IMR-90 (cell line): ENCODE measurements around the gene ZNF836. TPM values are rescaled to one million over a fixed set of nuclear protein-coding genes. Genes with fewer than 3 reads are reported as not detected.

ENCODE experiments used
- ATAC-seq: fragments of 200-7000 bp; cut with Tn5 transposase; 2 replicates; pipeline ENCODE4 v1.9.1; 2020; ENCODE audit warnings: low read depth, mild to moderate bottlenecking, moderate library complexity
- BruUV-seq: library from RNA; stranded (reverse); fragments of 400-500 nt; replicated peaks from 2 replicates; lab custom pipeline; 2021; lab: Mats Ljungman, UMichigan
- CTCF ChIA-PET: fragments of 300-600 bp; formaldehyde crosslinking; extraction: SDS; loops from one replicate; lab custom pipeline; 2021; ENCODE audit warnings: antibody characterized with exemption; lab: Yijun Ruan, JAX
- POLR2A ChIA-PET: fragments of 300-600 bp; sonication (Branson Sonifier 250); formaldehyde crosslinking; loops from one replicate; lab custom pipeline; 2022; ENCODE audit warnings: antibody characterized with exemption; ENCODE audit not compliant: unreplicated experiment; lab: Charles Lee
- DNase-seq: peaks from one replicate; pipeline ENCODE4 v3.0.0; 2013
- H2AFZ ChIP-seq: replicated peaks from 2 replicates; pipeline ENCODE3; 2013; ENCODE audit warnings: low read length, mild to moderate bottlenecking; ENCODE audit not compliant: poor library complexity
- H2AK5ac ChIP-seq: 2 replicates; pipeline ENCODE4 v1.6.1; 2013; ENCODE audit warnings: low read depth, low read length, inconsistent platforms
- H2AK9ac ChIP-seq: replicated peaks from 2 replicates; pipeline ENCODE3; 2013; ENCODE audit warnings: mild to moderate bottlenecking, low read depth, low read length, moderate library complexity; ENCODE audit not compliant: poor library complexity
- H2BK120ac ChIP-seq: 2 replicates; pipeline ENCODE4 v1.6.1; 2013; ENCODE audit warnings: low read depth, low read length, inconsistent platforms
- H2BK15ac ChIP-seq: 3 replicates; pipeline ENCODE4 v1.6.1; 2013; ENCODE audit warnings: low read depth, low read length, inconsistent platforms
- H2BK20ac ChIP-seq: 2 replicates; pipeline ENCODE4 v1.6.1; 2013; ENCODE audit warnings: low read depth, mild to moderate bottlenecking, inconsistent platforms, low read length, moderate library complexity
- H2BK5ac ChIP-seq: 2 replicates; pipeline ENCODE4 v1.6.1; 2013; ENCODE audit warnings: mild to moderate bottlenecking, low read depth, low read length, inconsistent platforms; ENCODE audit not compliant: poor library complexity, severe bottlenecking
- H3K14ac ChIP-seq: replicated peaks from 2 replicates; pipeline ENCODE4 v1.6.1; 2013; ENCODE audit warnings: low read depth, low read length, inconsistent platforms
- H3K18ac ChIP-seq: 2 replicates; pipeline ENCODE4 v1.6.1; 2013; ENCODE audit warnings: low read depth, low read length, control low read depth
- H3K23ac ChIP-seq: 2 replicates; pipeline ENCODE4 v1.6.1; 2013; ENCODE audit warnings: low read depth, low read length, inconsistent platforms
- H3K27ac ChIP-seq: 2 replicates; pipeline ENCODE4 v1.5.1; 2013; ENCODE audit warnings: mild to moderate bottlenecking, control low read depth, low read length; ENCODE audit not compliant: insufficient read depth
- H3K27me3 ChIP-seq: 2 replicates; pipeline ENCODE4 v1.6.1; 2013; ENCODE audit warnings: low read length; ENCODE audit not compliant: control insufficient read depth, insufficient read depth
- H3K36me3 ChIP-seq: 2 replicates; pipeline ENCODE4 v1.6.1; 2013; ENCODE audit warnings: low read length, mixed read lengths; ENCODE audit not compliant: control insufficient read depth, insufficient read depth
- H3K4ac ChIP-seq: 2 replicates; pipeline ENCODE4 v1.6.1; 2013; ENCODE audit warnings: low read depth, low read length, inconsistent platforms
- H3K4me1 ChIP-seq: 2 replicates; pipeline ENCODE4 v1.6.1; 2013; ENCODE audit warnings: low read length, mixed read lengths; ENCODE audit not compliant: control insufficient read depth, insufficient read depth
- H3K4me2 ChIP-seq: 2 replicates; pipeline ENCODE4 v1.6.1; 2013; ENCODE audit warnings: low read depth, mild to moderate bottlenecking, control low read depth, low read length, moderate library complexity
- H3K4me3 ChIP-seq: 2 replicates; pipeline ENCODE4 v1.5.1; 2013; ENCODE audit warnings: low read depth, mild to moderate bottlenecking, control low read depth, low read length, moderate library complexity; ENCODE audit not compliant: insufficient read depth
- H3K56ac ChIP-seq: 2 replicates; pipeline ENCODE4 v1.6.1; 2013; ENCODE audit warnings: low read length, inconsistent platforms; ENCODE audit not compliant: insufficient read depth; ENCODE audit errors: extremely low read depth
- H3K79me1 ChIP-seq, 2 experiments: 2 replicates each; pipeline ENCODE4 v1.6.1; 2013; ENCODE audit warnings: low read length in 2 of 2, inconsistent platforms in 1 of 2, low read depth in 1 of 2
- H3K9ac ChIP-seq: 2 replicates; pipeline ENCODE4 v1.6.1; 2013; ENCODE audit warnings: low read depth, low read length, control low read depth
- H3K9me1 ChIP-seq: 2 replicates; pipeline ENCODE4 v1.6.1; 2013; ENCODE audit warnings: low read length, inconsistent platforms; ENCODE audit not compliant: insufficient read depth
- H3K9me3 ChIP-seq: 2 replicates; pipeline ENCODE4 v1.6.1; 2013; ENCODE audit warnings: low read length; ENCODE audit not compliant: control insufficient read depth, insufficient read depth
- H4K20me1 ChIP-seq: 2 replicates; pipeline ENCODE4 v1.6.1; 2013; ENCODE audit warnings: low read length, inconsistent platforms; ENCODE audit not compliant: insufficient read depth
- H4K5ac ChIP-seq: 2 replicates; pipeline ENCODE4 v1.6.1; 2013; ENCODE audit warnings: mild to moderate bottlenecking, low read depth, low read length, control low read depth
- H4K8ac ChIP-seq, 2 experiments: 2 replicates each; pipeline ENCODE4 v1.6.1; 2013; ENCODE audit warnings: low read depth in 2 of 2, low read length in 2 of 2, control low read depth in 1 of 2, inconsistent platforms in 1 of 2
- H4K91ac ChIP-seq: 2 replicates; pipeline ENCODE4 v1.6.1; 2013; ENCODE audit warnings: low read depth, low read length, inconsistent platforms; ENCODE audit not compliant: insufficient read depth
- BHLHE40 ChIP-seq: fragments of 150-350 bp; IDR thresholded peaks from 2 replicates; pipeline ENCODE4 v1.6.1; 2016; ENCODE audit warnings: mild to moderate bottlenecking, low read depth, low read length
- MAZ ChIP-seq: IDR thresholded peaks from 2 replicates; pipeline ENCODE4 v1.6.1; 2012; ENCODE audit warnings: low read depth, mild to moderate bottlenecking, low read length, improper control_type of control experiment, moderate library complexity, borderline replicate concordance
- RFX5 ChIP-seq: IDR thresholded peaks from 2 replicates; pipeline ENCODE4 v1.8.0; 2012; ENCODE audit warnings: low read depth, mild to moderate bottlenecking, low read length, moderate library complexity
- WGBS, 2 experiments: methylation state at CpG; one replicate each; pipeline versions ENCODE4 v1.1.5 to v1.1.7; 2013; ENCODE audit warnings: missing lambda C conversion rate in 2 of 2; ENCODE audit not compliant: insufficient read length in 1 of 2; ENCODE audit errors: extremely low coverage in 2 of 2; 5-methylcytosine and 5-hydroxymethylcytosine counted together
- dilution Hi-C: fragments of 300-500 bp; cut with HindIII; formaldehyde crosslinking; loops from one replicate; pipeline ENCODE4 v1.14.3; 2018; ENCODE audit warnings: low sequenced_read_pairs; ENCODE audit not compliant: unreplicated experiment
- in situ Hi-C: fragments of 300-500 bp; cut with MboI; formaldehyde crosslinking; loops from 3 replicates; pipeline ENCODE4 v1.14.3; 2019; ENCODE audit warnings: low sequenced_read_pairs, inconsistent platforms, mixed read lengths
- intact Hi-C: fragments of 100-400 bp; cut with micrococcal nuclease; formaldehyde crosslinking; loops from 2 replicates; pipeline ENCODE4 v1.10.0; 2022
- polyA plus RNA-seq, 3 experiments: library from polyadenylated mRNA; depleted of rRNA; stranded (reverse); fragments of >200 nt; gene quantifications; 2 replicates each; pipeline ENCODE4 v1.2.3, GENCODE V29; 2012; ENCODE audit warnings: low replicate concordance in 1 of 3
- total RNA-seq: library from RNA; depleted of rRNA; stranded (reverse); fragments of >200 nt; gene quantifications from 2 replicates; pipeline ENCODE4 v1.2.3, GENCODE V29; 2012

ZNF836 gene
- total and polyA plus RNA-seq, 2 of the 4 experiments (the other 2 are of a cell fraction): 1.1 to 4.1 TPM

DNA sequence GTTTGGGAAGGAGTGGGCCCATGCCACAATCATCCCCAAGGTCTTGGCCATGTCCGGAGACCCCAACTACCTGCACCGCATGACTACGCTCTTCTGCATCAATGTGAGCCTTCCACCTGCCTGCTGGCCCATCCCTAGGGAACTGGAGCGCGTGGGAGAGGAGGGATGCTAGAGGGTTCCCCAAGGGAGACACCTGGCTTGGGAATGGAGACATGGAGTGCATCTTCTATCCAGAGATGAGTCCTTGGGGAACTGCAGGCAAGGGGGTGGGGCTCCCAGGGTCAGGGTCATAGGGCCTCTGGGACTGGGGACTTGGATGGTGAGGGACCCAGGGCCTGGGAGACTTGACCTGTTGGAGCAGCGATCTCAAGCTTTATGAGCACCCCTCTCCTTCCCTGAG, 49.6 kb upstream of the ZNF836 start:
- dilution Hi-C loops: no loop called here
- no peak overlapping the region for H3K9ac ChIP-seq
- POLR2A ChIA-PET: no interaction called here

More for the DNA sequence above, 49.6 kb upstream of the ZNF836 start:
- no peak overlapping the region for H3K27ac ChIP-seq
- H3K56ac ChIP-seq: no peak overlapping the region
- H3K4ac ChIP-seq: no peak overlapping the region
- intact Hi-C loops: no loop called here
- H3K14ac ChIP-seq: no peak overlapping the region
- H3K9me3 ChIP-seq: no peaks in the 10 kb centered on the region
- H3K36me3 ChIP-seq: peaks cover 74% of the 10 kb centered on the region
- no peak overlapping the region for H2AK5ac ChIP-seq
- H2AK9ac ChIP-seq: no peak overlapping the region
- H4K5ac ChIP-seq: no peak overlapping the region
- H2BK15ac ChIP-seq: no peak overlapping the region
- no peak overlapping the region for H2BK5ac ChIP-seq
- H3K4me2 ChIP-seq: no peak overlapping the region
- no peaks in the 10 kb centered on the region for H3K4me1 ChIP-seq
- H3K27me3 ChIP-seq: no peaks in the 10 kb centered on the region
- H4K91ac ChIP-seq: no peak overlapping the region
- no peak overlapping the region for H3K18ac ChIP-seq
- H3K4me3 ChIP-seq: no peak overlapping the region
- no peak overlapping the region for H2BK120ac ChIP-seq
- no peak overlapping the region for H2BK20ac ChIP-seq
- DNase-seq: no peak
- no peak overlapping the region for H3K23ac ChIP-seq
- H4K20me1 ChIP-seq: peaks cover 5% of the 10 kb centered on the region
- no CpG with 5 or more reads among the region's 6 CpGs for WGBS, 2 experiments
- no peak for ATAC-seq
- BruUV-seq: no TSS peak
- CTCF ChIA-PET: no interaction called here
- H2AFZ ChIP-seq: no peak overlapping the region
- TF ChIP-seq MAZ (no peak), BHLHE40 (no peak), RFX5 (no peak)
- peaks cover 11 to 41% of the 10 kb centered on the region in 2 experiments for H3K79me1 ChIP-seq
- H4K8ac ChIP-seq: no peak overlapping the region
- H3K9me1 ChIP-seq: 0 out of 2 replicates have a peak, but pooled peaks cover 10% of the 10 kb centered on the region
- in situ Hi-C loops: no loop called here
